SK-N-SH (cell line): ENCODE results near the gene CNTNAP5.

Experiments
- CTCF ChIP-seq: fragments of 200-600 bp; sonication (generic); IDR thresholded peaks from 2 replicates; pipeline ENCODE4 v1.6.1; 2017; ENCODE audit warnings: antibody characterized with exemption, mild to moderate bottlenecking, moderate library complexity
- EP300 ChIP-seq, 2 experiments: IDR thresholded peaks; 2 replicates each; pipeline versions ENCODE4 v1.4.0 to v1.6.1; 2012; ENCODE audit warnings: borderline replicate concordance in 1 of 2, low read depth in 1 of 2, low read length in 1 of 2
- NRF1 ChIP-seq: IDR thresholded peaks from 2 replicates; pipeline ENCODE4 v1.6.1; 2012; ENCODE audit warnings: low read depth, mild to moderate bottlenecking, low read length
- POLR2AphosphoS5 ChIP-seq: IDR thresholded peaks from 2 replicates; pipeline ENCODE4 v1.6.1; 2012; ENCODE audit warnings: low read depth, low read length
- RAD21 ChIP-seq: IDR thresholded peaks from 2 replicates; pipeline ENCODE4 v1.6.1; 2012; ENCODE audit warnings: mild to moderate bottlenecking, low read length

GRCh38 chr2:124308319-124309062 is 283.4 kb downstream of the CNTNAP5 start:
- TF ChIP-seq POLR2AphosphoS5 = no peak
- TF ChIP-seq EP300 (IDR thresholded peaks at IDR 0.05; ENCODE audit: borderline replicate concordance in 1 of 2, low read depth in 1 of 2, low read length in 1 of 2) = peak in 1 of 2 experiments; percentile 88; a peak in 2 of 4 replicates
- TF ChIP-seq CTCF = no peak
- no peak; the same call in 1 of the 2 replicates for TF ChIP-seq RAD21
- no peak for TF ChIP-seq NRF1
